Activated T-helper 1 cell treated with anti-CD3 and anti-CD28 coated beads, Interleukin-2, amount 50 U/mL, for 16 hours (primary cell): ENCODE measurements around the gene VPS4A.
A peak's percentile ranks its signal among the peaks of the same experiment; 100 is the strongest.
"Not testable (repeated sequence)": the region's sequence is repeated elsewhere in the genome, so short reads cannot be mapped to it uniquely, and the experiment has no call there.

Experiments
- DNase-seq, 2 donors: peaks; one replicate each; pipeline ENCODE4 v3.0.0-alpha.2; 2020; ENCODE audit warnings: low read depth in 1 of 2, low spot score in 1 of 2

VPS4A gene

GRCh38 chr16:69326172-69326873, 15.2 kb downstream of the VPS4A start:
- DNase-seq = no peak

DNA sequence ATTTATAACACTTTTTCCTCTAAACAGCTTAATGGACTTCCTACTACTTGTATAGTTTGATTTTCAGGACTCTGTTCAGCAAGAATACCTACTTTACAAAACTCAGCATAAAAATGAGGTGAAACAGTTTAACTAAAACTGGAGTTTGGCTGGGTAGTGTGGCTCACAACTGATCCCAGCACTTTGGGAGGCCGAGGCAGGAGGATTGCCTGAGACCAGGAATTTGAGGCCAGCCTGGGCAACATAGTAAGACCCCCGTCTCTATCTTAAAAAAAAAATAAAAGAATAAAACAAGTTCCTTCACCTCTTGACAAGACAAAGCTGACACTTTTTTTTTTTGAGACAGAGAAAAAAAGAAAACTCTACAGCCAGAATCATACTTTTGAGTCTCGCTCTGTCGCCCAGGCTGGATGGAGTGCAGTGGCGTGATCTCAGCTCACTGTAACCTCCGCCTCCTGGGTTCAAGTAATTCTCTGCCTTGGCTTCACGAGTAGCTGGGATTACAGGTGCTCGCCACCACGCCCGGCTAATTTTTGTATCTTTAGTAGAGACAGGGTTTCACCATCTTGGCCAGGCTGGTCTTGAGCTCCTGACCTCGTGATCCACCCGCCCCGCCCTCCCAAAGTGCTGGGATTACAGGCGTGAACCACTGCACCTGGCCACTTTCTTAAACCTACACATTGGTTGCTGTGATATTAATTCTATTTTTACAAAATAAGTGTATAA, 16.6 kb downstream of the VPS4A start:
- DNase-seq = no peak

GRCh38 chr16:69328854-69329316, 17.7 kb downstream of the VPS4A start:
- no peak for DNase-seq

DNA sequence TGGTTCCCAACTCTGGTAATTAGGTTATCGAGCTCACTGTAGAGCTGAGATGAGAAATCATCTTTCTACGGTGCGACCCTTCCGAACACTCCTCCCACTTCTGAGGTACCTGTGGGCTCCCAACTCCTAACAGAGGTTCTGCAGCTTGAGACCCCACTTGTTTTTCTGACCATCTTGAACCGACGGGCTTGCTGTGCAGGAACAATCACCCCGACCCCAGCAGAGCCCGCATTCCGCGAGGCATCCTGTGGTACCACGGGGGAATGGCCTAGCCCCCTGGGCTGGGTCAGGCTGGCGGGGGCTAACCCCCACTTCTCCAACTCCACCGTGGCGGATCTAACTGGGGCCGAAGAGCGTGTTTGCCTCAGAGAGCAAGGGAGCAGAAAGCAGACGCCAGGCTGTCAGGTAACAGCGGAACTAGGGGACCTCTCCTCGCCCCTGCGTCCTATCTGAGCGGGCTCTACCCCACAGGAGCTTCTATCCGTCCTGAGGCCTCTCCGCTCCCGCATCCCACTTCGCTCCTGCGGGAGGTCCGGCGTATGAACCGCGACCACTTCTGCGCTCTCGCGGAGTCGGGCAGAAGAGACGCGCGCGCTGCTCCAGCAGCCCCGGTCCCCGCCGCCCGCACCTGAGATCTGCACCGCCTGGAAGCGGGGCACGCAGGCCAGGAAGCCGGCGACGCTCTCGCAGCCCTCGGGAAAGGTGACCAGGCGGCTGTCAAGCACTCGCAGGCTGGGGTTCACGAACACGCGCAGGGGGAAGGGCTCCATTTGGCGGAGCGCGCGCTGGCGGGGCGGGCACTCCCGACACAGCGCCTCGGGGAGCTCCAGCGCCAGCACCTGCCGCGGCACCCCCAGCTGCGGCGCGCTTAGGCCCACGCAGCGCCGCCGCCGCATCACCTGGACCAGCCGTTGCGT, 18.5 kb downstream of the VPS4A start:
- DNase-seq = peak; percentile 15 to 30

- peak; percentile 59 to 81 for DNase-seq
Measured at GRCh38 chr16:69330286-69331109, 19.3 kb downstream of the VPS4A start, which contains the start of gene PDF. TSS of gene PDF (minus strand) at chr16:69330588. CDS start at chr16:69330570, 18 bp downstream.

GRCh38 chr16:69334696-69335095, 23.5 kb downstream of the VPS4A start:
- DNase-seq = no peak

- no peak for DNase-seq
Measured at GRCh38 chr16:69338557-69339288, 27.6 kb downstream of the VPS4A start.

- DNase-seq = peak; percentile 80 to 84
Measured at GRCh38 chr16:69339289-69340094, 28.3 kb downstream of the VPS4A start, which contains the start of the genes COG8 and NIP7. TSS of gene COG8 (minus strand) at chr16:69339564. CDS start at chr16:69339552, 12 bp downstream. TSS of gene NIP7 (plus strand) at chr16:69339772. CDS start at chr16:69339830, 58 bp downstream.

DNA sequence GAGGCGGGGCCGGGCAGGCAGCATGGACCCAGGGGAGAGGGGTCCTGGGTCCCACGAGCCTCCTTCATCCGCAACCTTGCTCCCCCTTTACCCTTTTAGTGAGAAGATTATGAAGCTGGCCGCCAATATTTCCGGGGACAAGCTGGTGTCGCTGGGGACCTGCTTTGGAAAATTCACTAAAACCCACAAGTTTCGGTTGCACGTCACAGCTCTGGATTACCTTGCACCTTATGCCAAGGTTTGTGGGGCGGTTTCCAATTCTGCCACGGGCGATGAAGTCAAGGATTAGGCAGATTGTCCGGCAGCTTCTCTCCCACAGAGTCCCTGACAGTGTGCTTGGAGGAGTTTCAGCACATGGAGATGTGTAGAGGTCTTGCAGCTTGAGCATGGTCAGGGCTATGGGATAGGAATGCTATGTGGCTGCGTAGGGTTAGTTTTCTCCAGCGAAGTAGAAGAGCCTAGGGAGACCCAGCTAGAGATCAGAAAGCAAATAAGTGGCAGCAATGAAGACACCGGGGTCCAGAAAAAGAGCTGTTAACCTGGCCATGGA, 29.0 kb downstream of the VPS4A start:
- DNase-seq = no peak

- DNase-seq = no peak
Measured at GRCh38 chr16:69344171-69344570, 33.0 kb downstream of the VPS4A start.

DNA sequence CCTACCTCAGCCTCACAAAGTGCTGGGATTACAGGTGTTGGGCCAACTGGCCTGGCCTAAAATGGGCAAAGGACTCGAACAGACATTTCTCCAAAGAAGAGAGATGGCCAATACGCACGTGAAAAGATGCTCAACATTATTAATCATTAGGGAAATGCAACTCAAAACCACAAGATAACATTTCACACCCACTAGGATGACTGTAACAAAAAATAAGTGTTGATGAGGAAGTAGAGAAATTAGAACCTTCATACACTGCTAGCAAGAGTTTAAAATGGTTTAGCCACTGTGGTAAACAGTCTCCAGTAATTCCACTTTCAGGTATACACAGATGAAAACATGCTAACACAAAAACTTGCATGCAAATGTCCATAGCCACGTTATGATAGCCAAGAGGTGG, 34.8 kb downstream of the VPS4A start:
- DNase-seq = no peak

DNA sequence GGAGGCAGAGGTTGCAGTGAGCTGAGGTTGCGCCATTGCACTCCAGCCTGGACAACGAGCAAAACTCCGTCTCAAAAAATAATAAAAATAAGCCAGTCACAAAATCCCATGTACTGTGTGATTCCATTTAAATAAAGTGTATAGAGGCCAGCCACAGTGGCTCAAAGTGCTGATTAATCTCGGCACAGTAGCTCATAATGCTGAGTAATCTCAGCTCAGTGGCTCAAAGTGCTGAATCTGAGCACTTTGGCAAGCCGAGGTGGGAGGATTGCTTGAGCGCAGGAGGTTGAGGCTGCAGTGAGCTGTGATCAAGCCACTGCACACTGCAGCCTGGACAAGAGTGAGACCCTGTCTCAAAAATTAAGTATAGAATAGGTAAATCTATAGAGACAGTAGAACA, 35.5 kb downstream of the VPS4A start:
- no peak for DNase-seq

- no peak for DNase-seq
Measured at GRCh38 chr16:69348222-69348621, 37.1 kb downstream of the VPS4A start.

DNA sequence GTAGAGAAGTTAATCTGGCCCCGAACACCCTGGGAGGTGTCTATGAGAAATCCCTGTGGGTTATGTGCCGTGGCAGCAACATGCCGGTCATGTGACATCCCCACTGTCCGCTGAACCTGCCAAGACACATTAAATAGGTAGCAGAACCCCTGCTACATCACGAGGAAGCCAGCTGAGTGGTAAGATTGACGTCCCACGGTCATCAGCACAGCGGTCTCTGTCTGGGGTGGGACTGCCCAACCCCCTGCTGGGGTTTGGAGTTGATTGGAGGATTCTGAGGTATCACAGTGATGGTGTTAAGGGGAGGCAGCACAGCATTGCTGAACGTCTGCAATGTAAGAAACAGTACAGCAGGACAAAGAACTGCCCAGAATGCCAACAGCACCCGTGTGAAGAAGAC, 38.4 kb downstream of the VPS4A start:
- DNase-seq = no peak

DNA sequence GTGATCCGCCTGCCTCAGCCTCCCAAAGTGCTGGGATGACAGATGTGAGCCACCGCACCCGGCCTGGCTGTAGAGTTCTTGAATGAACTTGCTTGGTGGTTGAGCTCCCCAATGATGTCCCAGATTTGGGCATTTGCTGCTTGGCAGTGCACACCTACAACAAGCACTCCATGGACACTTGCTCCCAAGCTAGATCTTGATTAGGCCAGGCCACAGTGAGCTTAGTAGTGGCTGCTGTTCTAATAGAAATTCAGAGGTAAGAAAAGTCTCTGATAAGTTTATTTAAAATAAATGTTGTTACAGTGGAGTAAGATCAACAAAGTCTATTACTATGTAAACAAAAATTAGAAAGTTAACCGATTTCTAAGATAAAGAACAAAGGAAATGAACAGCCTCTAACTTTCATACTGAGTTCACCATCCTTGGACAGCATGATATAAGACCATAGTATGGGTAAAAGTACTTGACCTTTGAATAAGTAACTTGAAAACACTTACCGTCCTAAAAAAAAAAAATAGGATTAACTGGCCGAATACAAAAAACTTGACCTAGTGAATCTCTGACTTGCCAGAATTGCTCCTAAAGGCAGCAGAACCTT, 39.5 kb downstream of the VPS4A start:
- DNase-seq = no peak

- no peak for DNase-seq
Measured at GRCh38 chr16:69351309-69352027, 40.3 kb downstream of the VPS4A start, which contains the start of gene TMED6. TSS of gene TMED6 (minus strand) at chr16:69351786. CDS start at chr16:69351753, 33 bp downstream.

GRCh38 chr16:69360070-69360469, 48.9 kb downstream of the VPS4A start:
- not testable (repeated sequence) for DNase-seq
